PC-9 (cell line): ENCODE measurements around the gene SEMA3C.

ENCODE experiments used
- EZH2 ChIP-seq: fragments of 200-600 bp; sonication (generic); IDR thresholded peaks from 2 replicates; pipeline ENCODE4 v1.8.0; 2017; ENCODE audit warnings: antibody characterized with exemption, low read depth
- TF ChIP-seq, protein P1 (sequence below): fragments of 200-600 bp; sonication (generic); conservative IDR thresholded peaks from 2 replicates; pipeline ENCODE4 v1.6.1; 2017; ENCODE audit warnings: mixed run types, antibody characterized with exemption, mild to moderate bottlenecking, moderate library complexity

DNA sequence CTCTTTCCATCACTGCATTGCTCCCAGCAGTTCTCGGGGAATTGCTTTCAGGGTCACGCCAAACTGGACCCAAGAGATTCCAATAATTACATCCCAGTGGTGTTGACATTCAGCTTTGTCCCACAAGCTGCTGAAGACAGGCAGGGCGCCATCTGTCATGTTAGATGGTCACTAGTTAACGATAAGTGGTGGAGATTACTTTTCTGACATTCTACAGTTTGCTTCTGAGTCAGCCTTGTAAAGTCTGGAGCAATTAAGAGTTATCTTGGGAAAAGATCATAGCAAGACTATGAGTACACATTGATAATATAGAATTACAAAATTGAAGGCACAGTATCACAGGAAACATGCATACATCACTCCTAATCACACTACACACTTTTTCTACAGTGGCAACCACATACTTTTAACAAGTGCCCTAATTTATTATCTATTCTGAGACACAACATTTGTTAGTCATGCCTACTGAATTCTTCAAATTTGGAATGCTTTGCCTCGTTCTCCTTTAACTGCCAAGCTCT is 41.9 kb downstream of the SEMA3C start:
- TF ChIP-seq, protein P1, sequence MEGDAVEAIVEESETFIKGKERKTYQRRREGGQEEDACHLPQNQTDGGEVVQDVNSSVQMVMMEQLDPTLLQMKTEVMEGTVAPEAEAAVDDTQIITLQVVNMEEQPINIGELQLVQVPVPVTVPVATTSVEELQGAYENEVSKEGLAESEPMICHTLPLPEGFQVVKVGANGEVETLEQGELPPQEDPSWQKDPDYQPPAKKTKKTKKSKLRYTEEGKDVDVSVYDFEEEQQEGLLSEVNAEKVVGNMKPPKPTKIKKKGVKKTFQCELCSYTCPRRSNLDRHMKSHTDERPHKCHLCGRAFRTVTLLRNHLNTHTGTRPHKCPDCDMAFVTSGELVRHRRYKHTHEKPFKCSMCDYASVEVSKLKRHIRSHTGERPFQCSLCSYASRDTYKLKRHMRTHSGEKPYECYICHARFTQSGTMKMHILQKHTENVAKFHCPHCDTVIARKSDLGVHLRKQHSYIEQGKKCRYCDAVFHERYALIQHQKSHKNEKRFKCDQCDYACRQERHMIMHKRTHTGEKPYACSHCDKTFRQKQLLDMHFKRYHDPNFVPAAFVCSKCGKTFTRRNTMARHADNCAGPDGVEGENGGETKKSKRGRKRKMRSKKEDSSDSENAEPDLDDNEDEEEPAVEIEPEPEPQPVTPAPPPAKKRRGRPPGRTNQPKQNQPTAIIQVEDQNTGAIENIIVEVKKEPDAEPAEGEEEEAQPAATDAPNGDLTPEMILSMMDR, result no peak
- TF ChIP-seq EZH2, result no peak
